GM06990 (cell line): ENCODE measurements around the gene ARFIP1.
A peak's percentile ranks its signal among the peaks of the same experiment; 100 is the strongest.
"Not testable (repeated sequence)": the region's sequence is repeated elsewhere in the genome, so short reads cannot be mapped to it uniquely, and the experiment has no call there.

Experiments used
- DNase-seq: peaks from one replicate; pipeline ENCODE4 v3.0.0-alpha.2; 2011; ENCODE audit not compliant: insufficient read length; ENCODE audit errors: extremely low read depth
- H3K27me3 ChIP-seq: replicated peaks from 2 replicates; pipeline ENCODE4 v1.6.0; 2011; ENCODE audit warnings: low read length; ENCODE audit not compliant: control insufficient read depth, insufficient read depth
- H3K36me3 ChIP-seq: 2 replicates; pipeline ENCODE4 v1.5.1; 2011; ENCODE audit warnings: low read length; ENCODE audit not compliant: control insufficient read depth, insufficient read depth
- H3K4me3 ChIP-seq: replicated peaks from 2 replicates; pipeline ENCODE4 v1.5.1; 2011; ENCODE audit warnings: low read depth, mild to moderate bottlenecking, control low read depth, low read length
- CTCF ChIP-seq: IDR thresholded peaks from 2 replicates; pipeline ENCODE4 v1.5.1; 2011; ENCODE audit warnings: low read length, control low read depth, mild to moderate bottlenecking, inconsistent platforms; ENCODE audit not compliant: insufficient read depth, poor library complexity, severe bottlenecking

ARFIP1 gene

GRCh38 chr4:152850377-152850776 lies 70.6 kb downstream of the ARFIP1 start:
- DNase-seq, result peak; percentile 12
- TF ChIP-seq CTCF, result no peak
- Histone ChIP-seq H3K36me3 (no peaks in the 10 kb centered on the region; the same call in 1 of the 2 replicates), H3K27me3 (no peaks in the 10 kb centered on the region), H3K4me3 (no peak overlapping the region)

GRCh38 chr4:152851226-152851625 lies 71.5 kb downstream of the ARFIP1 start:
- no peak for TF ChIP-seq CTCF
- Histone ChIP-seq H3K27me3 (no peaks in the 10 kb centered on the region), H3K36me3 (no peaks in the 10 kb centered on the region; the same call in 1 of the 2 replicates), H3K4me3 (no peak overlapping the region)
- DNase-seq, result no peak

- no peak for DNase-seq
- Histone ChIP-seq H3K27me3 (no peaks in the 10 kb centered on the region), H3K36me3 (no peaks in the 10 kb centered on the region; the same call in 1 of the 2 replicates), H3K4me3 (no peak overlapping the region)
- no peak for TF ChIP-seq CTCF
Observed at GRCh38 chr4:152853293-152853692, 73.5 kb downstream of the ARFIP1 start.

- not testable (repeated sequence) for H3K36me3 ChIP-seq, H3K27me3 ChIP-seq, H3K4me3 ChIP-seq, DNase-seq
Observed at GRCh38 chr4:152854016-152854415, 74.3 kb downstream of the ARFIP1 start.

- Histone ChIP-seq H3K27me3 (no peaks in the 10 kb centered on the region), H3K4me3 (no peak overlapping the region), H3K36me3 (no peaks in the 10 kb centered on the region; the same call in 1 of the 2 replicates)
- TF ChIP-seq CTCF, result no peak
- no peak for DNase-seq
Observed at GRCh38 chr4:152856960-152857359, 77.2 kb downstream of the ARFIP1 start.

GRCh38 chr4:152858934-152859333 lies 79.2 kb downstream of the ARFIP1 start:
- no peak for DNase-seq
- no peaks in the 10 kb centered on the region; the same call in 1 of the 2 replicates for H3K36me3 ChIP-seq
- no peak overlapping the region for H3K4me3 ChIP-seq
- TF ChIP-seq CTCF, result no peak
- H3K27me3 ChIP-seq, result no peaks in the 10 kb centered on the region
